Measurements from ENCODE around the gene TFIP11.

TFIP11 gene

DNA sequence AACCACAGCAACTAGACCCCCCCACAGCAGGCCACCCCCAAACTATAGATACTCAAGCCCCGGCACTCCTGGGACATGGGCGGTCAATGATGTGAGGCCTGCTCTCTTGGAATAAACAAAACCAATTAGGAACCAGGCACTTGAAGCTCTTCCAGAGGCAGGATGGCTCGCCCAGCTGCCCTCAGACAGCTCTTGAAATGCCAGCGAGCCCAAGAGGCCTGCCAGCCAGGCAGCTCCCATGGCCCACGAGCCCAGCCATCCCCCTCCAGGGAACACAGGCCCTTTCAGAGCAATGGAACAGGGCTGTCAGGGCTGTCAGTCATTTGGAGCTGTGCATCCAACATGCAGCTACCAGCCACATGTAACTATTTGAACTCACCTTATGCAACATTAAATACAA is 34.0 kb upstream of the TFIP11 start:
- TF ChIP-seq EZH2phosphoT487 (IDR thresholded peaks at IDR 0.05; ENCODE audit: low read depth): no peak
- TF ChIP-seq, protein P1, sequence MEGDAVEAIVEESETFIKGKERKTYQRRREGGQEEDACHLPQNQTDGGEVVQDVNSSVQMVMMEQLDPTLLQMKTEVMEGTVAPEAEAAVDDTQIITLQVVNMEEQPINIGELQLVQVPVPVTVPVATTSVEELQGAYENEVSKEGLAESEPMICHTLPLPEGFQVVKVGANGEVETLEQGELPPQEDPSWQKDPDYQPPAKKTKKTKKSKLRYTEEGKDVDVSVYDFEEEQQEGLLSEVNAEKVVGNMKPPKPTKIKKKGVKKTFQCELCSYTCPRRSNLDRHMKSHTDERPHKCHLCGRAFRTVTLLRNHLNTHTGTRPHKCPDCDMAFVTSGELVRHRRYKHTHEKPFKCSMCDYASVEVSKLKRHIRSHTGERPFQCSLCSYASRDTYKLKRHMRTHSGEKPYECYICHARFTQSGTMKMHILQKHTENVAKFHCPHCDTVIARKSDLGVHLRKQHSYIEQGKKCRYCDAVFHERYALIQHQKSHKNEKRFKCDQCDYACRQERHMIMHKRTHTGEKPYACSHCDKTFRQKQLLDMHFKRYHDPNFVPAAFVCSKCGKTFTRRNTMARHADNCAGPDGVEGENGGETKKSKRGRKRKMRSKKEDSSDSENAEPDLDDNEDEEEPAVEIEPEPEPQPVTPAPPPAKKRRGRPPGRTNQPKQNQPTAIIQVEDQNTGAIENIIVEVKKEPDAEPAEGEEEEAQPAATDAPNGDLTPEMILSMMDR (IDR thresholded peaks at IDR 0.05; ENCODE audit: low read depth, low read length): no peak

DNA sequence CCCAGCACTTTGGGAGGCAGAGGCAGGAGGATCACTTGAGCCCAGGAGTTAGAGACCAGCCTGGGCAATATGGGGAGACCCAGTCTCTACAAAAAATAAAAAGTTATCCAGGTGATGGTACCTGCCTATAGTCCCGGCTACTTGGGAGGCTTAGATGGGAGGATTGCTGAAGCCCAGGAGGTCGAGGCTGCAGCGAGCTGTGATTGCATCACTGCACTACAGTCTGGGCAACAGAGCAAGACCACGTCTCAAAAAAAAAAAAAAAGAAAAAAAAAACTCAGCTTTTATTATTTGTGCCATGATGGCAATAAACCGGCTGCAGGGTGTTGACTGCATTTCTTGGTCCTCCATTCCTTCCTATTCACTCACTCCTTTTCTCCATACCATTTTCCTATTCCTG is 33.6 kb upstream of the TFIP11 start:
- Histone ChIP-seq H2AFZ (ENCODE audit: low read depth, low read length) (no peak overlapping the region), H3K27me3 (ENCODE audit: low read depth, low read length) (no peaks in the 10 kb centered on the region), H3K36me3 (replicated peaks; ENCODE audit: low read depth, low read length) (no peaks in the 10 kb centered on the region), H3K4me1 (ENCODE audit: low read length) (peaks cover 4% of the 10 kb centered on the region; the same call in 1 of the 2 replicates), H3K4me2 (ENCODE audit: low read length) (no peak overlapping the region), H3K27ac (ENCODE audit: low read length) (no peak overlapping the region), H3K9ac (ENCODE audit: low read length) (no peak overlapping the region), H3K9me3 (ENCODE audit: insufficient read depth, low read length) (no peaks in the 10 kb centered on the region), H4K20me1 (ENCODE audit: insufficient read depth, low read length) (no peaks in the 10 kb centered on the region), H3K79me2 (ENCODE audit: low read length) (no peaks in the 10 kb centered on the region), H3K4me3 (ENCODE audit: low read length) (no peak overlapping the region)
- no peak for TF ChIP-seq EZH2phosphoT487 (IDR thresholded peaks at IDR 0.05; ENCODE audit: low read depth)
- TF ChIP-seq, protein P1 (IDR thresholded peaks at IDR 0.05; ENCODE audit: low read depth, low read length): no peak

More for the DNA sequence above, 34.0 kb upstream of the TFIP11 start:
- no peaks in the 10 kb centered on the region for H3K79me2 ChIP-seq (ENCODE audit: low read length)
- no peak overlapping the region for H2AFZ ChIP-seq (ENCODE audit: low read depth, low read length)
- no peak overlapping the region for H3K4me3 ChIP-seq (ENCODE audit: low read length)
- H3K9ac ChIP-seq (ENCODE audit: low read length): no peak overlapping the region
- no peaks in the 10 kb centered on the region for H3K9me3 ChIP-seq (ENCODE audit: insufficient read depth, low read length)
- no peaks in the 10 kb centered on the region for H3K27me3 ChIP-seq (ENCODE audit: low read depth, low read length)
- H4K20me1 ChIP-seq (ENCODE audit: insufficient read depth, low read length): no peaks in the 10 kb centered on the region
- no peaks in the 10 kb centered on the region for H3K36me3 ChIP-seq (replicated peaks; ENCODE audit: low read depth, low read length)
- no peak overlapping the region for H3K4me2 ChIP-seq (ENCODE audit: low read length)
- H3K27ac ChIP-seq (ENCODE audit: low read length): no peak overlapping the region
- H3K4me1 ChIP-seq (ENCODE audit: low read length): peaks cover 4% of the 10 kb centered on the region; the same call in 1 of the 2 replicates

DNA sequence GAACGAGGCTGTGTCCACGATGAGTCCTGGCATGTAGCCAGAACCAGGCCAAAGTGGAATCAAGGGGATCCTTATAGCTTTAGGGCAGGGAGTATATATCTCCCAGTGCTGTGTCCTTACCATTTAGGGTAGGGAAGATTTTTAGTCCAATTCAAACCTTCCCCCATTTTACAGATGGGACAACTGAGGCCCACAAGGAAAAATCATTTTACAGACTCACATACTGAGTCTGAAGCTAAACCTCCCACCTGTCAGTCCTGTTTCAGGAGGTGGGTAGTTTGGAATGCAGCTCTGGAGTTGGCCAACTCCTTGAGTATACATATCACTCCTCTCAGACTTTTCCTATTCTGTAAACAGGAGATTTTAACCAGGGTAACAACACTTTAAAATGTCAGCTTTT is 33.1 kb upstream of the TFIP11 start:
- Histone ChIP-seq H3K79me2 (ENCODE audit: low read length) (no peaks in the 10 kb centered on the region), H4K20me1 (ENCODE audit: insufficient read depth, low read length) (no peaks in the 10 kb centered on the region), H3K4me1 (ENCODE audit: low read length) (peaks cover 4% of the 10 kb centered on the region; the same call in 1 of the 2 replicates), H3K4me2 (ENCODE audit: low read length) (no peak overlapping the region), H3K9me3 (ENCODE audit: insufficient read depth, low read length) (no peaks in the 10 kb centered on the region), H3K36me3 (replicated peaks; ENCODE audit: low read depth, low read length) (no peaks in the 10 kb centered on the region), H3K27ac (ENCODE audit: low read length) (no peak overlapping the region), H3K4me3 (ENCODE audit: low read length) (no peak overlapping the region), H2AFZ (ENCODE audit: low read depth, low read length) (no peak overlapping the region), H3K27me3 (ENCODE audit: low read depth, low read length) (no peaks in the 10 kb centered on the region), H3K9ac (ENCODE audit: low read length) (no peak overlapping the region)
- TF ChIP-seq EZH2phosphoT487 (IDR thresholded peaks at IDR 0.05; ENCODE audit: low read depth): no peak
- TF ChIP-seq, protein P1 (IDR thresholded peaks at IDR 0.05; ENCODE audit: low read depth, low read length): no peak

DNA sequence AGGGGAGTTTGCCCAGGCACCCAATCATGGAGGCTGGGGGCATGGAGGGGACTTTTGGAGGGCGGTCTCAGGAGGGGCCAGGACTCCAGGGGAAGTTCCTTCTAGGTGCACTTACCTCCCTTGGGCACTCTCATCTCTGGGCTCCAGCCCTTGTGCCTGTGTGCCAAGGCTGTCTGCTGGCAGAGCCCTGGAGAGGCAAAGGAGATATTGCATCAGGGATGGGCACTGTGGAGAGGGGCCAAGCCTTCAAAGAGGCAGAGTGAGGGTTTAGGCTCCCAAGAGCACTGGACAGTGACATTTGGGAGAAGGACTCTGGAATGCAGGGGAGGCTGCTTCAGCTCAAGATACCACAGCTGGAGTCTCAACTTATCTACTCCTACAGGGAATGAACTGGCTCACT is 32.2 kb upstream of the TFIP11 start:
- Histone ChIP-seq H3K4me1 (ENCODE audit: low read length) (peaks cover 4% of the 10 kb centered on the region; the same call in 1 of the 2 replicates), H3K9me3 (ENCODE audit: insufficient read depth, low read length) (no peaks in the 10 kb centered on the region), H2AFZ (ENCODE audit: low read depth, low read length) (no peak overlapping the region), H4K20me1 (ENCODE audit: insufficient read depth, low read length) (no peaks in the 10 kb centered on the region), H3K79me2 (ENCODE audit: low read length) (no peaks in the 10 kb centered on the region), H3K36me3 (replicated peaks; ENCODE audit: low read depth, low read length) (no peaks in the 10 kb centered on the region), H3K27me3 (ENCODE audit: low read depth, low read length) (no peaks in the 10 kb centered on the region), H3K4me3 (ENCODE audit: low read length) (no peak overlapping the region), H3K9ac (ENCODE audit: low read length) (no peak overlapping the region), H3K4me2 (ENCODE audit: low read length) (no peak overlapping the region), H3K27ac (ENCODE audit: low read length) (no peak overlapping the region)
- TF ChIP-seq EZH2phosphoT487 (IDR thresholded peaks at IDR 0.05; ENCODE audit: low read depth): no peak
- TF ChIP-seq, protein P1 (IDR thresholded peaks at IDR 0.05; ENCODE audit: low read depth, low read length): no peak

Measured in OCI-LY3 (cell line).